BLaER1 (cell line): ENCODE results near the gene MED22.

Experiments
- H3K27ac ChIP-seq: shearing (Covaris generic); formaldehyde crosslinking; 2 replicates; pipeline ENCODE4 v1.8.1; 2022
- H3K27me3 ChIP-seq: shearing (Covaris generic); formaldehyde crosslinking; 2 replicates; pipeline ENCODE4 v1.8.1; 2022
- H3K36me3 ChIP-seq: shearing (Covaris generic); formaldehyde crosslinking; 2 replicates; pipeline ENCODE4 v1.8.1; 2022
- H3K4me1 ChIP-seq: shearing (Covaris generic); formaldehyde crosslinking; 2 replicates; pipeline ENCODE4 v1.8.1; 2022
- H3K4me2 ChIP-seq: shearing (Covaris generic); formaldehyde crosslinking; 2 replicates; pipeline ENCODE4 v1.8.1; 2022
- H3K4me3 ChIP-seq: shearing (Covaris generic); formaldehyde crosslinking; 2 replicates; pipeline ENCODE4 v1.8.1; 2022
- H3K9ac ChIP-seq: shearing (Covaris generic); formaldehyde crosslinking; 2 replicates; pipeline ENCODE4 v1.8.1; 2022
- H3K9me3 ChIP-seq: shearing (Covaris generic); formaldehyde crosslinking; 2 replicates; pipeline ENCODE4 v1.8.1; 2022
- H4K20me1 ChIP-seq: shearing (Covaris generic); formaldehyde crosslinking; 2 replicates; pipeline ENCODE4 v1.8.1; 2022
- Cebpa-rat ChIP-seq: shearing (Covaris generic); IDR thresholded peaks from 2 replicates; pipeline ENCODE4 v1.8.1; 2022

The MED22 gene

DNA sequence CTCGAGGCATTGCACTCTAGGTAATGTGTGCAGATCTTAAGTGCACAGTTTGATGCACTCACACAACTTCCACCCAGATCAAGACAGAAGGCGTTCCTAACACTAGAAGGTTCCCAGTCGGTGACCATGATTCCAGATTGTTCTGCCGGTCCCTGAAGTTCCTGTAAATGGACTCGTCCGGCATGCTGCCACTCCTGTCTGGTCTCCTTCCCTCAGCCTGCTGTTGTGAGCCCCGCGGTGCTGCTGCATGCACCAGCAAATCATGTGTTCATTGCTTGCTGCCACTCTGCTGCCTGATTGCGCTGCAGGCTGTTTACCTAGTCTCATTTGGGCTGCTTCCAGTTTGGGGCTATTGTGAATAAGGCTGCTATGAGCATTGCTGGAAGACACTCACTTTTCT lies 39.7 kb upstream of the MED22 start:
- H3K27ac ChIP-seq, result no peak overlapping the region
- H3K4me3 ChIP-seq, result no peak overlapping the region
- H3K36me3 ChIP-seq, result no peaks in the 10 kb centered on the region
- H4K20me1 ChIP-seq, result no peaks in the 10 kb centered on the region
- no peak for TF ChIP-seq Cebpa-rat
- no peaks in the 10 kb centered on the region for H3K4me1 ChIP-seq
- no peak overlapping the region for H3K4me2 ChIP-seq
- no peak overlapping the region for H3K9ac ChIP-seq
- no peaks in the 10 kb centered on the region for H3K27me3 ChIP-seq
- H3K9me3 ChIP-seq, result peaks cover 5% of the 10 kb centered on the region; the same call in 1 of the 2 replicates

DNA sequence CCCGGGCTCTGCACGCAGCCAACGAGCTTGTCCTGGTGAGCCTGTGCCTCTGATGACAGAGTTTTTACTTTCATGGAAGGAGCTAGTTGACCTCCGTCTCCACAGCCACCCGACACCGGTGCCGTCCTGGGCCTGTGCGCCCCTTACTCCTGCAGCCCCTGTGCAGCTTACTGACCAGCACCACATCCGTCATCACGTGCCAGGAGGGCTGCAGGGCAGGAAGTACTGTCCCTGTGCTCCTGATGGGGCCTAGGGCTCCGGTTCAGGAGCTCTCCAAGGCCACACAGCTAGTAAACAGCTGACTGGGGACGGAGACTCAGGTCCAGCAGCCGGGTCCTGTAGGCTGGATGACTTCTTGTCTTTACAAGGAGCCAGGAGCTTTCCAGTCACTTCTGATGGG lies 38.4 kb upstream of the MED22 start:
- Histone ChIP-seq H3K4me2 (no peak overlapping the region), H4K20me1 (no peaks in the 10 kb centered on the region), H3K9ac (no peak overlapping the region), H3K27ac (no peak overlapping the region), H3K9me3 (peaks cover 5% of the 10 kb centered on the region; the same call in 1 of the 2 replicates), H3K4me3 (no peak overlapping the region), H3K36me3 (no peaks in the 10 kb centered on the region), H3K4me1 (no peaks in the 10 kb centered on the region), H3K27me3 (no peaks in the 10 kb centered on the region)
- TF ChIP-seq Cebpa-rat, result no peak

DNA sequence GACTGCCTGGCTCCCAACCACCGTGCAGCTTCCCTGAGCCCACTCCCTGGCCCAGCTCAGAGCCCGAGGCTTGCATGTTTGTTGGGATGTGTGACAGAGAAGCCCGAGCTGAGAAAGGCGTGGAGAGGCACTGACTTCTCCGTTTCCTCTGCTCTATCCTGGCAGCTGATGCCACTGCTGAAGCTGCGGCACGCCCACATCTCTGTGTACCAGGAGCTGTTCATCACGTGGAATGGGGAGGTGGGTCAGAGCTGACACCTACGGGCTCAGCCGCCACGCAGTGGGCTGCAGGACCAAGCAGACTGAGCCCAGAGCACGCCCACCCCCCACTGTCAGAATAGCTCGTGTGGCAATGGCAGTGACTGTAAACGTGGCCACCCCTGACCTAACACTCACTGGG lies 37.5 kb upstream of the MED22 start:
- Histone ChIP-seq H3K4me1 (no peaks in the 10 kb centered on the region), H3K27ac (no peak overlapping the region), H3K4me2 (no peak overlapping the region), H3K27me3 (no peaks in the 10 kb centered on the region), H3K9ac (no peak overlapping the region), H3K4me3 (no peak overlapping the region), H3K36me3 (no peaks in the 10 kb centered on the region), H4K20me1 (no peaks in the 10 kb centered on the region), H3K9me3 (no peaks in the 10 kb centered on the region)
- no peak for TF ChIP-seq Cebpa-rat

DNA sequence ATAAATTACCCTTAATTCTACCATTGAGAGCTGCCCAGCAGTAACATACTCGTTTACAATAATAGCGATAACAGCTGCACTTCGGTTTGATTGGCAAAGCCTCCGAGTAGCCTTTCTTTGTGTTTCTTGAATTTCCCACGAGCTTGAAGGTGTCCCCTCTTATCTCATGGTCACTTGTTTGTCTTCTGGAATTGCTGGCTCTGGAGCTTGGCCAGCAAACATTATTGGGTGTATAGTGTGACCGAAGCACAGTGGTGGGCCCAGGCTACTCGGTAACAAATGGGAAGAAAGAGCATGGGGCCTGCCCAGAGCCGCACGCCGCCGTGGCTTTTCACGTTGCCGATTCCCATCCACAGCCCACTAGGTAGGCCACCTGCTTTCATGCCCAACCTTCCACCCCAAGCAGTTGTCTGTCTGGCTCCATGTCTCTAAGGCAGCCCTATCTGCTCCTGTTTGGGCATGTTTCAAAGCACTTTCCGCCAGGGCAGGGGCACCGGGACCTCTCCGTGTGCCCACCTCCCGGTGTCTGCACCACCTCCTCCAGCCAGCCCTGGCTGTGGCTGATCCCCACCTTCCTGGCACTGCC lies 36.9 kb upstream of the MED22 start:
- no peaks in the 10 kb centered on the region for H3K36me3 ChIP-seq
- TF ChIP-seq Cebpa-rat, result no peak
- H3K4me1 ChIP-seq, result no peaks in the 10 kb centered on the region
- H4K20me1 ChIP-seq, result no peaks in the 10 kb centered on the region
- no peaks in the 10 kb centered on the region for H3K9me3 ChIP-seq
- no peak overlapping the region for H3K9ac ChIP-seq
- no peak overlapping the region for H3K27ac ChIP-seq
- H3K27me3 ChIP-seq, result no peaks in the 10 kb centered on the region
- no peak overlapping the region for H3K4me2 ChIP-seq
- no peak overlapping the region for H3K4me3 ChIP-seq

DNA sequence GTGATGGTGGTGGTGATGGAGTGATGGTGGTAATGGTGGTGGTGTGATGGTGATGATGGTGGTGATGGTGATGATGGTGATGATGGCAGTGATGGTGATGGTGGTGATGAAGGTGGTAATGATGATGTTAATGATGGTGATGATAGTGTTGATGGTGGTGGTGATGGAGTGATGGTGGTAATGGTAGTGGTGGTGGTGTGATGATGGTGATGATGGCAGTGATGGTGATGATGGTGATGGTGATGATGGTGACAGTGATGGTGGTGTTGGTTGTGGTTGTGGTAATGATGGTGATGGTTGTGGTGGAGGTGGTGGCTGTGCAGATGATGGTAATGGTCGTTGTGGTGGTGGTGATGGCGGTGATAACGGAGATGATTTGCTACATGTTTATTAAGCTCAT lies 35.5 kb upstream of the MED22 start:
- Histone ChIP-seq H4K20me1 (no peaks in the 10 kb centered on the region), H3K4me1 (no peaks in the 10 kb centered on the region), H3K27ac (no peak overlapping the region), H3K4me2 (no peak overlapping the region), H3K9ac (no peak overlapping the region), H3K9me3 (peaks cover 4% of the 10 kb centered on the region; the same call in 1 of the 2 replicates), H3K27me3 (no peaks in the 10 kb centered on the region), H3K4me3 (no peak overlapping the region), H3K36me3 (no peaks in the 10 kb centered on the region)
- no peak for TF ChIP-seq Cebpa-rat

DNA sequence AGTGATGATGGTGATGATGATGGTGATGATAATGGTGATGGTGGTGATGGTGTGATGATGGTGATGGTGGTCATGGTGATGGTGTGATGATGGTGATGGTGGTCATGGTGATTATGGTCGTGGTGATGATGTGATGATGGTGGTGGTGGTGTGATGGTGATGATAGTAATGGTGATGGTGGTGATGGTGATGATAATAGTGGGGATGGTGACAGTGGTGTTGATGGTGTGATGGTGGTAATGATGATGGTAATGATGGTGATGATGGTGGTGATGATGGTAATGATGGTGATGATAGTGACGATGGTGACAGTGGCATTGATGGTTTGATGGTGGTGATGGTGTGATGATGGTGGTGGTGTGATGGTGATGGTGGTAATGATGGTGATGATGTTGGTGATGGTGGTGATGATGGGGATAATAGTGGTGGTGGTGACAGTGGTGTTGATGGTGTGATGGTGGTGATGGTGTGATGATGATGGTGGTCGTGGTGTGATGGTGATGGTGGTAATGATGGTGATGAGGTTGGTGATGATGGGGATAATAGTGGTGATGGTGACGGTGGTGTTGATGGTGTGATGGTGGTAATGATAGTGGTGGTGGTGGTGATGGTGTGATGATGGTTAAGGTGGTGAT lies 34.7 kb upstream of the MED22 start:
- Histone ChIP-seq H3K27me3 (no peaks in the 10 kb centered on the region), H3K4me3 (no peak overlapping the region), H3K4me1 (no peaks in the 10 kb centered on the region), H3K27ac (no peak overlapping the region), H4K20me1 (no peaks in the 10 kb centered on the region), H3K9me3 (peaks cover 11% of the 10 kb centered on the region), H3K4me2 (no peak overlapping the region), H3K9ac (no peak overlapping the region), H3K36me3 (no peaks in the 10 kb centered on the region)
- no peak for TF ChIP-seq Cebpa-rat

DNA sequence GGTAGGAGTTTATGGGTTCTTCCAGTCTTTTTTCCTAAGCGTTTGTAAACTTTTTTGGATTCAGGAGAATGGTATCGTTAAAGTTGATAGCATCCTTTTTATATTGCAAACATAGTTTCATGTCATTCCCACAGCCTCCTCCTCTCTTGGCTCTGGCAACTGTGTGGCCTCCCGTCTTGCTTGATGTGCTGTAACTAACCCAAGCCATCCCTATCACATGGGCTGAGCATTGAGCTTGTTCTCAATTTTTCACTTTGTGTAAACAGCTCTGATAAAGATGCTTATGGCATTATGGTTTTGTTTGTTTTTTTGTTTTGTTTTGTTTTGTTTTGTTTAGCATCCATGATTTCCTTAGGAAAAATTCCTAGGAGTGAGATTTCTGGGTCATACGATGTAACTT lies 32.8 kb upstream of the MED22 start:
- Histone ChIP-seq H4K20me1 (no peaks in the 10 kb centered on the region; the same call in 1 of the 2 replicates), H3K4me3 (no peak overlapping the region), H3K4me1 (peaks cover 11% of the 10 kb centered on the region), H3K4me2 (no peak overlapping the region), H3K27me3 (no peaks in the 10 kb centered on the region), H3K9me3 (peaks cover 15% of the 10 kb centered on the region), H3K36me3 (no peaks in the 10 kb centered on the region), H3K27ac (no peak overlapping the region), H3K9ac (no peak overlapping the region)
- no peak for TF ChIP-seq Cebpa-rat

DNA sequence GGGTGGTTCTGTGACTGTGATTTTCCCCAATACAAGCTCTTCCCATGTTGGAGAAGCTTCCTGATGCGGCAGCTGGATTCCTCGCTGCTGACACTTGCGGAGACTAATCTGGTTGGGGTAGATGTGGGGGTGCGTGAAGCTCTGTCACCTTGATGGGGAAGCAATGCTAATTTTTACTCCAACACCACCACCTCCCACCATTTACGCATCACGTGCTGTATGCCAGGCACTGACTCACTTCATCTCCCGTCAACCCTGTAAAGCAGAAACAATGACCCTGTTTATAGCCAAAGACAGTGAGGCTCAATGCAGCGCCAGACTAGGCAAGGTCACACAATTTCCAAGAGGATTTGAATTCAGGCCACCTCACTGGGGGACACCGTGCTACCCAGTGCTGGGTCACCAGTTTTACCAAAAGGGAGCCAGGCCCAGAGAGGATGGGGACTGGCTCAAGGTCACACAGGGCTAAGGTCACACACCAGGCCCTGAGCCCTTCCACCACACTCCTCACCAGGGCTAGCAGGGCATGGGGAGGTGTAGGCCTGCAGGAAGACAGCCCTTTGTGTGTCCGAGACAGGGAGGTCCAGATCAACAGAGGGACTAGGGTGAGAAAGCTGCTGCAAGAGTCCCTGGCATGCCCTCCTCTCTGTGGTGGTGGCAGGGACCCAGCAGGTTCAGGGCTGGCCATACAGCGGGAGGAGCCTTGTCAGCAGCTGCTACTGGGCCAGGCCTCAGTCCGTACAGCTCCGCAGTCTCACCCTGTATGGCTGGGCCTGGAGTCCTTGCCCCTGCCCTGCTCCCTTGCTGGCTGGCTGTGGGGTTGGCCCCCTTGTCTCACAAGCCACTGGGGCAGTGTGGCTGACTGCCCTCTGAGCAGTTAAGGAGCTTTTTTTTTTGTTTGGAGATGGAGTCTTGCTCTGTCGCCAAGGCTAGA lies 31.5 kb upstream of the MED22 start:
- H3K4me1 ChIP-seq, result peaks cover 16% of the 10 kb centered on the region
- H3K27me3 ChIP-seq, result no peaks in the 10 kb centered on the region
- no peak for TF ChIP-seq Cebpa-rat

DNA sequence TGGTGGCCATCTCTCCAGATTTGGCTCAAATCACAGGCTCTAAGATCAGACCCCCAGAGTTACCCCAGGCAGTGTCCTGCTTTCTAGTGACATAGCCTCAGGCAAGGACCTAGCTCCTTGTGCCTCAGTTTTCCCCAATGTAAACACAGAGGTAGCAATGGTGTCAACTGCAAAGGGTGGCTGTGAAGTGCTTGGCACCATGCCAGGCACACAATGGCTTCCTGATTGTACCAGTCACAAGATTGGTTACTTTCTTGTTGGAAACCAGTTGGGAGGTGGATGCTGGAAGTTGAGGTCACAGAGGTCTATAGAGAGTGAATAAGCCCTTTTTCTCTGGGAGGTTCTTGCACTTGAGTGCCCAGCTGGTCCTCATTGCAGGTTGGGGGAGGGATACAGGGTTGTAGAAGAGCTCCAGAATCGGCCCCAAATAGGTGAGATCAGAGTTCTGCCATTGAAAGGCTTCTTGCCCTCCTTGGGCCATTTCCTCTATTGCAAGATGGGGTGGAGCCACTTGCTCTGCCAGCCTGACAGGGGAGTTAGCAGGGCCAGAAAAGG lies 30.6 kb upstream of the MED22 start:
- H3K4me2 ChIP-seq, result no peak overlapping the region
- no peak for TF ChIP-seq Cebpa-rat

More for the DNA sequence above, 31.5 kb upstream of the MED22 start:
- H3K27ac ChIP-seq, result no peak overlapping the region
- H3K4me3 ChIP-seq, result no peak overlapping the region
- no peak overlapping the region for H3K4me2 ChIP-seq
- peaks cover 15% of the 10 kb centered on the region for H3K9me3 ChIP-seq
- no peak overlapping the region for H3K9ac ChIP-seq
- no peaks in the 10 kb centered on the region for H3K36me3 ChIP-seq
- peaks cover 13% of the 10 kb centered on the region for H4K20me1 ChIP-seq

More for the DNA sequence above, 30.6 kb upstream of the MED22 start:
- Histone ChIP-seq H3K9me3 (peaks cover 15% of the 10 kb centered on the region), H3K4me3 (no peak overlapping the region), H3K4me1 (peaks cover 24% of the 10 kb centered on the region), H3K9ac (no peak overlapping the region), H4K20me1 (peaks cover 22% of the 10 kb centered on the region), H3K36me3 (peaks cover 4% of the 10 kb centered on the region), H3K27ac (no peak overlapping the region), H3K27me3 (no peaks in the 10 kb centered on the region)
